GM12892 (cell line): ENCODE measurements around the gene SLIRP.

Source experiments
- POLR2A ChIP-seq: IDR thresholded peaks from 2 replicates; pipeline ENCODE4 v1.6.1; 2011; ENCODE audit warnings: low read depth, low read length, control low read depth
- POLR2AphosphoS5 ChIP-seq: IDR thresholded peaks from 2 replicates; pipeline ENCODE4 v1.6.1; 2011; ENCODE audit warnings: low read depth, low read length, control low read depth
- TAF1 ChIP-seq: IDR thresholded peaks from 2 replicates; pipeline ENCODE4 v1.6.1; 2011; ENCODE audit warnings: low read depth, mild to moderate bottlenecking, control low read depth, low read length, borderline replicate concordance

GRCh38 chr14:77660754-77661153 is 47.1 kb upstream of the SLIRP start:
- no peak for TF ChIP-seq POLR2AphosphoS5
- TF ChIP-seq POLR2A: no peak
- no peak for TF ChIP-seq TAF1
